T1000 (cell line): ENCODE results near the gene KLHL6.
"Not testable (repeated sequence)": the region's sequence is repeated elsewhere in the genome, so short reads cannot be mapped to it uniquely, and the experiment has no call there.

Experiments used
- DNase-seq: peaks from one replicate; lab custom pipeline; 2025; ENCODE audit warnings: mixed read lengths; lab: John Stamatoyannopoulos, UW

KLHL6 gene, protein sequence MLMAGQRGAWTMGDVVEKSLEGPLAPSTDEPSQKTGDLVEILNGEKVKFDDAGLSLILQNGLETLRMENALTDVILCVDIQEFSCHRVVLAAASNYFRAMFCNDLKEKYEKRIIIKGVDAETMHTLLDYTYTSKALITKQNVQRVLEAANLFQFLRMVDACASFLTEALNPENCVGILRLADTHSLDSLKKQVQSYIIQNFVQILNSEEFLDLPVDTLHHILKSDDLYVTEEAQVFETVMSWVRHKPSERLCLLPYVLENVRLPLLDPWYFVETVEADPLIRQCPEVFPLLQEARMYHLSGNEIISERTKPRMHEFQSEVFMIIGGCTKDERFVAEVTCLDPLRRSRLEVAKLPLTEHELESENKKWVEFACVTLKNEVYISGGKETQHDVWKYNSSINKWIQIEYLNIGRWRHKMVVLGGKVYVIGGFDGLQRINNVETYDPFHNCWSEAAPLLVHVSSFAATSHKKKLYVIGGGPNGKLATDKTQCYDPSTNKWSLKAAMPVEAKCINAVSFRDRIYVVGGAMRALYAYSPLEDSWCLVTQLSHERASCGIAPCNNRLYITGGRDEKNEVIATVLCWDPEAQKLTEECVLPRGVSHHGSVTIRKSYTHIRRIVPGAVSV

DNA sequence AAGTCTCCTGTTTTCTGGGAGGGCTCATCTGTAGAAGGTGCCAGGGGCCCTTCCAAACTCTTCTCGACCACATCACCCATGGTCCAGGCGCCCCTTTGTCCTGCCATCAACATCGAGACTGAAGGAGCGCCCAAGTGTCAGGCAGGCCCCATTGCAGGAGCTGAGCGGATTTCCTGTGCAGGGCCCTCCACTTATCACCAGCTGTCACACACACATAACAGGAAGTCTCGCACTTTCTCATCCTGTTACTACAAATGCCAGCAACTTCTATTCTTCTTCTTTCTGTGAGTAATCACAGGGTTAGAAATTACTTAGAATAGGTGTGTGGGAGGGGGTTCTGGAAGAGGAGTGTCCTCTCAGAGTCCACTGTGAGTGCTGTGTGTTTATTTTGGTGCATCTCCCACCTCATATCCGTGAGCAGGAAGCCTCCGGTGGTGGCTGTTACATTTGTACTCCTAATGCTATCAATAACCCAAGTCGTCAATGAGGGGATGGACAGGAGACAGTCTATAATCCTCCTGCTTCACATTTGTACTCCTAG lies at the start of gene KLHL6:
Gene KLHL6 (minus strand): TSS at position 166 of the 541 bp plus-strand sequence. CDS start 53 bp downstream, at position 113.
- no peak for DNase-seq

DNA sequence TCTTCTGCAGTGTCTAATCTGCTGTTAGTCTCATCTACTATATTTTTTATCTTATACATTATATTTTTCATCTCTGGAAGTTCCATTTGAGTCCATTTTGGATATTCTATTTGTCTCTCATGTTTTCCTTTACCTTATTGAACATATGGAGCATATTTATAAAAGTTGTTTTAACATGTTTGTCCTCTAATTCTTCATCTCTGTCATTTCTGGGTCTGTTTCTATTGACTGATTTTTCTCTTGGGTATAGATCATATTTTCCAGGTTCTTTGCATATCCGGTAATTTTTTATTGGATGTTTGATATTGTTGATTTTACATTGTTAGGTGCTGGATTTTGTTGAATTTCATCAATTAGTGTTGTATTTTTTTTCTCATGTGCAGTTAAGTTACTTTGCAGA lies 42.5 kb upstream of the KLHL6 start:
- no peak for DNase-seq

DNA sequence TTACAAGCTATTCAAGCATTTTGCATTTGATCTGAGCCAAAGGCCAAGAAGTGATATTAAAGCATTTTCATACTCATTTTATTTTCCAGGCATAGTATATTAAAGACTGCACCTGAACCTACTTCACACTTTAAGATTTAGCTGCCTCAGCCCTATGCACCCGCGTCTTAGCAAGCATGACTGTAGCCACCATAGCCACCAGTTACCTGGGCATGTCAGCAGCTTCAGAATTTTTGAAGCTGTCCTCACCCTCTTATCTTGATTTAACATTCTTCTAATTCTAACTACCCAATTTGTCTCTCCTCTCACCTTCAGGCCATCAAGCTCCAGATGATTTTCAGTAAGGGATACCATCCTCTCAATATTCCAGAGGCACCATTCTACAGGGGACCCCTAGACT lies 39.1 kb upstream of the KLHL6 start:
- DNase-seq, result no peak

DNA sequence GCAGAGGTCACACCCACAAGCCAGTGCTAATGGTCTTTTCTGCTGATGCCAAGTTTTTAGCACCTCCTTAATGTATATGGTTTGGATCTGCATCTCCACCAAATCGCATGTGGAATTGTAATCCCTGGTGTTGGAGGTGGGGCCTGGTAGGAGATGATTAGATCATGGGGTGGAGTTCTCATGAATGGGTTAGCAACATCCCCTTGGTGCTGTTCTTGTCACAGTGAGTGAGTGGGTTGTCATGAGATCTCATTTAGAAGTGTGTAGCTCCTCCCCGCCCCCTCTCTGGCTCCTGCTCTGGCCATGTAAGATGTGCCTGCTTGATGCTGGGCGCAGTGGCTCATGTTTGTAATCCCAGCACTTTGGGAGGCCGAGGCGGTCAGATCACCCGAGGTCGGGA lies 37.3 kb upstream of the KLHL6 start:
- no peak for DNase-seq

DNA sequence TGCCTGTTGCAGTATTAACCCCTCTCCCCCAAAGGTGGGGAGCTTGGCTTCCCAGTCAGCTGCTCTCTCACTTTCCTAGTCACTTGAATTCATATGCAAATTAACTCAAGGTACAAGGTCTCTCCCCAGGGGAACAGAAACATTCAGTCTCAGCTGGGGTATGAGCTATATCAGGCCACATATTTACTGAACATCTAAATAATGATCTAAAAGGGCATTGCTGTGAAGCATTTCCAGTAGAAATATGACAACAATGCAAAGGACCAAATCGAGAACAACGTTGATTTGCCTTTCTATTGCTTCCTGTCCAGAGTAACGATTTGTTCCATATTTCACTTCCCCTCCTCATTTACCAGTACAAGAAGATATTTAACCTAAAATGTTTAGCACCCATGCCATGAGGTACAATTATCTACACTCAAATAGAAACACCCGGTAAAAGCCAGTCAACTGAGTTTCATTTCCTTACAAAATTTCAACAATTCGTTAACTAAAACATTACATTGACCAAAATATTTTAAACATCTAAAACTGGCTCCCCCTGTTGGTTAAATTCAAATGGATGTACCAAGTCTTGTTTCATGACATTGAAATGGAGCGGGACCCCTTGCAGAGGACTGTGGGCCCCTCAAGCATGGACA lies 36.5 kb upstream of the KLHL6 start:
- DNase-seq, result no peak

DNA sequence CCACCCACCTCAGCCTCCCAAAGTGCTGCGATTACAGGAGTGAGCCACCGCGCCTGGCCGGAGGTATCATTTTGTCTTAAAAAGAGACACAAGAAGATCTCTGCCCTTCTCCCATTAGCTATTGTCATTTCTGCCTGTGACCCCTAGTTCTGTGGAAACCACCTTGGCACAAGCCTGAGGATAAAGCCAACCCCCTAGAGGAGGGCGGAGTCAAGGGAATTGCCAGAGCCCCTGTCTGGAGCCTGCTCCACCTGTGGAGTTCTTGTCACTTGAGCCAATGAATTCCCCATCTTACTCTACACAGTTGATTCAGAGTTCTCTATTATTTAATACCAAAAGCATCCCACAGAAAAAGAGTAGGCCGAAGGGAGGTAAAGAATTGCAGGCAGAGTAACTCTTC lies 34.9 kb upstream of the KLHL6 start:
- DNase-seq, result no peak

DNA sequence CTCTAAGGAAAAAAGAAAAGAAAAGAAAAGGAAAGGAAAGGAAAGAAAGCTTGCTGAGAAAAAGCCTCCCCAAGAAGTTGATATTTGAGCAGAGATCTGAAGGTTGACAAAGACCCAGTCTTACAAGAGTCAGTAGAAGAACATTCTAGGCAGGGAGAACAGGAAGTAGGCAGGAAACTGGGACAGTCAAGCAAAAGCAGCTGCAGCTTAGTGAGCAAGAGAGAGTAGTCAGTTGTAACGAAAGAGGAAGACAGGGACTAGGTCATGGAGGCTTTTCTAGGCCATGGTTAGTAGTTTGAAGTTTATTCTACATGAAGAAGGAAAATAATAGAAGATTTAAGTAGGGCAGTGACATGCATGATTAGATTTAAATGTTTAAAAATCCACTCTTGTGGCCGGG lies 31.8 kb upstream of the KLHL6 start:
- no peak for DNase-seq

DNA sequence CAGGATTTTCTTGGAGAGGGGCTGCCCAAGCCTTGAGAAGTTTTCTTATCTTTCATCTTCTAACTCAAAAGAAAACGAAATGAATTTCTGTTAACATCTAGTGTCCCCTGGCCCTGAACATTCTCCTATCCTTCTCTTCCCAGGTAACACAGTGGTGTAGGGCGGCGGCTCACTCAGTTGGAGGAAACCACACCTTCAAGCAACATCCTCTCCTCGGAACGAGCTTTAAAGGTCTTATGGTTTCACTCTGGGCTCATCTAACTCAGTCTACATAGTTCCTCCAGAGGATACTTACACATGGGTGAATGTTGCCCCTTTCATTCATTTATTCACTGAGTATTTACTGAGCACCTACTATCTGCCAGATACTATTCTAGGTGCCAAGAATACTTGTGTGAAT lies 31.0 kb upstream of the KLHL6 start:
- DNase-seq, result no peak

DNA sequence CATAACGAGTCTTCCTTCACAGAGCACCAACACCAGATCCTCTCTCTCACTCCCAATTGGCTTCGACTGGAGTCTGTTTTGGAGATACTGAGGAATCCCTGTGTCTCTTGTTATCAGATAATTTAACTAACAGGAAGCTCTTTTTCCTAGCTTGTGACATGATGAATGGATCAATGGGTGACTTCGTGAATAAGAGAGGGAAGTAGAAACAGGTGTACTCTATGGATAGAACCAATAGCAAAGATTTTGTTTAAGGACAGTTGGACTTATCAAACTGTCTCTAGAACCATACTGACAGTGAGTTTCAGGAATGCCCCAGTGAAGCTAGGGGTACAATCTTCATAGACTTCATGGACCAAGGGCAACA lies 29.4 kb upstream of the KLHL6 start:
- DNase-seq, result no peak

DNA sequence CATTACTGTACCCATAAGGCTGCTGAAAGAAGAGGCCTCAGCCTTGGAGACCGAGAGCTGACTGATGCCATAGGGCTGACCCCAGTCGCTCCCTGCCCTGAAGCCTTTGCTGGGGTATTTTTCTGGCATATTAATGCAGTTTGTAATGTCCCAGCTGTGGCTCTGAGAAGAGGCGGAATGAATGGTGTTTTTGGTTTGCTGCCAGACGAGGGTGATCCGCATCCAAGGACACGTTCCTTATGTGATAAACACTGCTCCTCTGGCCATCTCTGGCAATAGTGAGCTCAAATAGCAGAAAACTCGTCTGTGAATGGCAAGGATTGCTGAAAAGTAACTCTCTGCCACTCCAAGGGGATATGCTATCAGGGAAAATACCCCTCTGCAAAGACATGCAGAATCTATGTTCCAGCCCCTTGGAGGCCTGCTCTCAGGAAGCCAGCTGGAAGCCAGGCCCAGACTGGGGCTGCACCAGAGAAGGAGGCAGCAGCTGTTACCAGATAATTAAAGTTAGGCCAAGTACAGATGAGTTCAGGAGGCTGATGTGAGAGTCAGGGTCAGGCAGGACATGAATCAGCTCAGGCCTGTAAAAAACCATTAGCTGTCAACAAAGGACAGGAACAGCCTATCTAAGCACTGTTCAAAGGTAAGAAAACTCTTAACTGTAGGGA lies 28.9 kb upstream of the KLHL6 start:
- DNase-seq, result no peak

DNA sequence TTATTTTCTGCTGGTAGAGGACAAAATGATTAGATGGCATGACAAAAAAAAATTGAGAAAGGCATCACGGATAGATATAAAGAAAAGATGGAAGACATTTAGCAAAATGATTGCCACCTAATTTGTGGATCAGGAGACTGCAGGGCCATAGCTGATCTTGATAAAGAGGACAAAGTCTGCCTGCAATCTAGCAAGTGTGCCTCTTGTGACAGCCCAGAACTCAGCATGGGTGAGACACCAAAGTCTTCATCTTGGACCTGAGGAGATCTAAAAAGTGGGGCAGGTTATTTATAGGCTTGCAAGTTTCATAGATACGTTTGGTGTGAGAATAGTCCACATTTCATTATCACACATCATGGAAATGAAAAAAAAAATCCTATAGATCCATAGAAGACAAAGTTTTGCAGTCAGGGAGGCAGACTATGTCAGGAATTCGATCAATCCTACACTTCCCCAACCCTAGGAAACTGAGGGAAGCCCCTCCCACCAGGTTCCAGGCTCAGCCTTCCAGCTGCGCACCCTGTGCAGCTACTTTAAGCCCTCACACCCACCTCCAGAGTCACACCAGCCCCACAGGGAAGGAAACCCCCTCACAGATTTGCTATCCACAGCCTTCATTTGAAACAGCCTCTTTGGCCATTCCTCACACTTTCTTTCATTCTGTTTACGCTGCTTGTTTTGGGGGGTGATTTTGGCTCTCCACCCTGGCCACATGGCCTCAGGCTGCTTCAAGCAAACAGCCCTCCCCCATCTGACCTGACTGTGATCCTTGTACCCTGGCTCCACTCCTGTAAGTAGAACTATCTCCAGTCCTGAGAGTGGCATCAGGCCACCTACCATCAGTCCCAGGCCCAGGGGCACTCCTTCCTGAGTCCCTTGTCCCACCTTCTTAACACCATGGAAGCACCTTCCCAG lies 28.1 kb upstream of the KLHL6 start:
- DNase-seq, result no peak

DNA sequence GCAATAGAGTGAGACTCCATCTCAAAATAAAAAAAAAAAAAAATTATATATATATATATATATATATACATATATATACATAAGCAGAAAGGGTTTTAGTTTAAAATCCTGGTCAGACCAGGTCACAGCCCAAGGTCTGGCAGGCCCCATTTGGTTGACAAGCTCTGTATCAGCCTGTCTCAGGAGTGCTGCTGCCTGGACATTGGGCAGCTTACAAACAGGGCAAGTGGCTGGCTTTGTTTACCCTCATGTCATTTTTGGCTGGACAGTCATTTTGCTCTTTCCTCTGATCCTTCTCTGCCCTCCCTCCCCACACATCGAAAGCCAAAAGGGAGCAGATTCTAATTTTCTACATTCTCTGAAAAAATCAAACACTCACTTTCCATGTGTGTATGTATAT lies 26.7 kb upstream of the KLHL6 start:
- no peak for DNase-seq

DNA sequence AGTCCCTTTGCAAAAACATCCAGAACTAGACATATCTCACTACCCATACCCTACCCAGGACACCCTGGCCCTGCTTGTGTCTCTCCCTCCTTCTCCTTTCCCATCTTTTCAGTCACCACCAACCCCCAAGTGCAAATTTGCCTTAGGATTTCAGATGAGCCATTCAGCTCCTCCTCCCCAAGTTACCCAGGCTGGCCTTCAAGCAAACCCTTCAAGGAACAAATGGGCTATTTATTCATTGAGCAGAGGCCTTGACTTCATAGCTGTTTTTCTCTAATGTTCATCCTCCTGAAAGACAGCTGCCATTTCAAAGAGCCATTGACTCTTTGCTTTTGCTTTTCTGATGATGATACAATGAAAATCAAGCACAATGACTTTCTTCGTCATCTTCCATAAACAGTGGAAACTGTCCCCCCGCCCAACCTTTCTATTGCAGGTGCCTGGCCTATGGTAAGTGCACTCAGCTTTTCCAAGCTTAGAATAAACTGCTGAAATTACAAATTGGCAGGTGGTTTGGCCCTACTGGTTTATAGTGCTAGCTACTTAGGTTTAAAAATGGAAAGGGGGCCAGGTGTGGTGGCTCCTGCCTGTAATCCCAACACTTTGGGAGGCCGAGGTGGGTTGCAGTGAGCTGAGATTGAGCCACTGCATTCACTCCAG lies 26.1 kb upstream of the KLHL6 start:
- no peak for DNase-seq

DNA sequence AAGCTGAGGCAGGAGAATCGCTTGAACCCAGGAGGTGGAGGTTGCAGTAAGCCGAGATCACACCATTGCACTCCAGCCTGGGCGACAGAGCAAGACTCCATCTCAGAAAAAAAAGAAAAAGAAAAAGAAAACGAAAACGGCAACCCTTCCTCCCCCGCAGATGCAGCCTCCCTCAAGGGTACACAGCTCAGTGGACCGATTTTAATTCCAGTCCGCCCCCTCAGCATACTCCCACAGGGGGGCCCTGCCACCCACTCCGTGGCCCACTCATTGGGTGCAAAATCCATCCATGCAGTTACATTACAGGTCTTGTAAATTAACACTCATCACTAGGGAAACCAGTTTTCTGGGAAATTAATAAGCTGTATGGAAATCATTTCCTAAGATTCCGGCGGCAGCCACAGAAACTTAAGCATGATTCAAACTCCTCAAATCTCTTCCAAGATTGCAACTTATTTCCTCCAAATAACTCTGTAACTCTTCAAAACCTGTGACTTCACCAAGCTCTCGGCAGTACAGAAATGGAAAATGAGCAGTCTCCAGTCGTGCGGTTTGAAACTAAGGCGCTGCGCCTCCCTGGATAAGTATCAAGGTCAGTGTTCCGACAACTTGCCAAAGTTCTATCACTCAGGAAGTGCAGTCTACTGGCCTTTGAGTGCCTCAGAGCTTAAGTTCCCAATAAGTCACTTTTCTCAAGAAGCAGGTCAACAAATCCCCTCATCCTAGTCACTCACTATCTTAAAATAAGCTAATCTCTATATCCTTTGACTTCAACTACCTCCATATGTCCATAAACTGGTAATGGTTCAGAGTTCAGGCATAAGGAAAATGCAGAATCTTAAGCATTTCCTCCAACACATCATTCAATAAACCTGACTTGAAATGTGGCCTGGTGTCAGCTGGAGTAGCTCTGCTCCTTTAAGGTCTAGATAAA lies 24.7 kb upstream of the KLHL6 start:
- DNase-seq, result no peak

DNA sequence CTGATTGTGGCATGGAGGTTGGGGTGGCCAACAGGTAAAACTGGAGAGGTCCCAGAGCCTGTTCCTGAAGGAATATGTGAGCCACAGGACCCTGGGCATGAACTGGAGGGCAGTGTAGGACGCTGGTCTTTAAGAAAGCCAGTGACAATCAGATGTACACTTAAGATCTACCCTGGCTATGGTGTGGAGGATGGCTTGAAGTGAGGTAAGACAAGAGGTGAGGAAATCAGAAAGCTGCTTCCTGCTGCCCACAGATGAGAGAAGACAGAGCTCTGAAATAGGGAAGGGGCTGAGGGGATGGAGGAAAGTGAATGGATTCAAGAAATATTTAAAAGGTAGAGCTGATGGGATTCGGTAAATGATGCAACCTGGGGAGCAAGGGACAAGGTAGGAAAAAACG lies 22.7 kb upstream of the KLHL6 start:
- DNase-seq, result no peak

DNA sequence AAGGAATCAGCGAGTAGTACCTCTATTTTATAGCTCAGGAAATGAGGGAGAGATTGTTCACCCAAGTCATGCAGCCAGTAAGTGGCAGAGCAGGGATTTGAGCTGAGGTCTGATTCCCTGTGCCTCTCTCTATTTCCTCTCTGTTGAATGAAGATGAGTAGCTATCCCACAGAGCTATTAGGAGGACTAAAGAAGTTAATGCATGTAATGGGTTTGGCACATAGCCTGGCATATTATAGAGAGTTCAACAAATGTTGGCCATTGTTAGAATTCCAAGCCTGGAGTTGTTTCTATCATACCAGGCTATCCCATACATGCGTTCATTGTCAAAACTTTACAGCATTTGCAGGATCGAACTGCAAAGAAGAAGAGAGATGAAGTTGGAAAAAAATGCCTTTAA lies 21.8 kb upstream of the KLHL6 start:
- no peak for DNase-seq

DNA sequence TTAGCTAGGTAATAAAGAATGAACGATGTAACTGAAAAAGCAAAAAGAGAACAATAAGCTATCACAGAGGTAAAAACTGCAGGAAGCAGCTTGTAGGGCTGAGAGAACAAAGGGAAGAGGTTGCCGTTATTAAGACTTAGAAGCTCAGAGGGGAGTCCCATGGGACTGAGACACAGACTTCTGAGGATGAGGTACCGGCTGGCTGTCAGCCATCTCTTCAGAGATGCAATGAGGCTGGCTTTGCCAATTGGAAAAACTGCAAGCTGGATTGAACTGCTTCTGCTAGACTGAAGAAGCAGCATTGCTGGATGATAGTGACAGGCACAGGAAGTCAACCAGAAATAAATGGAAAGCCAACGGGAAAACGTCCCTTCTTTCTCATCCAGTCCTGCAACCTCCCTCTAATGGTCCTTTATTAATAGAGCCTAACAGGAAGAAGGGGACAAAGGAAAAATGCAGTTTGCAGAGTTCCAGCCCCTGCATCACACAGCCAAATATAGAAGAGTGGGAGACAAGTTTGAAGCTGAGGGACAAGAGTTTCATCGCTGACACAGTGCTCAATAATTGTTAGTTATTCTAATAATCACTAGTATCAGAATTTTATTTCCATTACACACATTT lies 21.1 kb upstream of the KLHL6 start:
- no peak for DNase-seq

DNA sequence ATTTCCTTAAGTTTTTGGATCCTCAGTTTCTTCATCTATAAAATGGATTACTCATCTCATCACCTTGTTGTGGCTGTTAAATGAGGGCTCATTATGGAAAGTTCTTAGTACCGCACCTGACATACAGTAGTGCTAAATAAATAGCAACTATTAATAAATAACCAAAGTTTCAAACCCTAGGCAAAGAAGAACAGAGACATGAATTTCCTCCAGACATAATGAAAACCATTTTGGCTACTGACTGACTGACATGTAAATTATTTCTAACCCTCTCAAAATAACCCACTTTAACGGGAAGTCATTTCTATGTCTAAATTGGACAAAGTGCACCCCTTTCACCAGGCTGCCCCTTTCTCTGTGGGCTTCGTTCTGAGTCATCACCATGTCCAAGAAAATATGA lies 17.4 kb upstream of the KLHL6 start:
- DNase-seq, result no peak

DNA sequence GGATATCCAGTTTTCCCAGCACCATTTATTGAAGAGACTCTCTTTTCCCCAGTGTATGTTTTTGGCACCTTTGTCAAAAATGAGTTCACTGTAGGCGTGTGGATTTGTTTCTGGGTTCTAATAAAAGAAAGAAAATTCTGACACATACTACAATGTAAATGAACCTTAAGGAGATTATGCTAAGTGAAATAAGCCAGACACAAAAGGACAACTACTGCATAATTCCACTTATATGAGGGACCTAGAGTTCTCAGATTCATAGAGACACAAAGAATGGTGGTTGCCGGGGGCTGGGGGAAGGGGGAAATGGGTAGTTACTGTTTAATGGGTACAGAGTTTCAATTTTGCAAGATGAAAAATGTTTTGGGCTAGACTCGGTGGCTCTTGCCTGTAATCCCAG lies 14.7 kb upstream of the KLHL6 start:
- DNase-seq, result not testable (repeated sequence)
